Skin of body (tissue), 2 donors: ENCODE results near the gene TUBB4B. TPM values are rescaled to one million over a fixed set of nuclear protein-coding genes. Genes with fewer than 3 reads are reported as not detected.
"Not testable (repeated sequence)": the region's sequence is repeated elsewhere in the genome, so short reads cannot be mapped to it uniquely, and the experiment has no call there.

Source experiments
- DNase-seq: peaks from one replicate; lab custom pipeline; 2025; lab: John Stamatoyannopoulos, UW
- total RNA-seq: library from RNA; depleted of rRNA; stranded (reverse); fragments of >200 nt; gene quantifications from one replicate; pipeline ENCODE4 v1.2.3, GENCODE V29; 2014

TUBB4B gene
- total RNA-seq, 1 donor from 2014 or later: 97.1 TPM

DNA sequence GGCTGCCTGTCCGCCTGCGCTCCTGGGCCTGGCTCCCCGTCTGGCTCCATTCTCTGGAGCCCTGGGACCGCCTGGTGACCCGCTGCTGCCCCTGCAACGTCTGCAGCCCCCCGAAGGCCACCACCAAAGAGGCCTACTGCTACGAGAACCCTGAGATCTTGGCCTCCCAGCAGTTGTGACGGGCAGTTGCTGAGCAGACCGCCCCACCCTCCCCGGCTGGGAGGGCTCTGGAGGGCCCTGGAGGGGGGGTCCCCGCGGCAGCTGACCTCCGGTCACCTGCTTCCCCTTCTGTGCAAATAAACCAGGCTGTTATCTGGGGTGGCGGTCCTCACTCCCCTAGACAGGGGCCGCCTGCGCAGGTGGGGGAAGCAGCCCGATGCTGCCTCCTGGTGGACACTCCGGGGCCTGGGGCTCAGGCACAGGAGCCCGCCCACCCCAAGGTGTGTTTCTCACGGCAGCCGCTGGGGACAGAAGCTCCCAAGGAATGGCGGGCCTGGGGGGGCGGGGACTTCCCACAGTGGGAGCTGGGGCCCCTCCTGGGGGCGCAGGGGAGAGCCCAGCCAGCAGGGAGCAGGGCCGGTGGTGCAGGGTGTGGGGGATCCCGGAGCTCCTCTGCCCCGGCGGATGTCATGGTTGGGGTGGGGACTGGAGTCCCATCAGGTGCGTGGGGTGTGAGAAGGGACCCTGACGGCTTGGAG, 4.7 kb upstream of the TUBB4B start:
- peak; percentile 18 for DNase-seq

GRCh38 chr9:137236936-137237421, 4.1 kb upstream of the TUBB4B start:
- DNase-seq: no peak

DNA sequence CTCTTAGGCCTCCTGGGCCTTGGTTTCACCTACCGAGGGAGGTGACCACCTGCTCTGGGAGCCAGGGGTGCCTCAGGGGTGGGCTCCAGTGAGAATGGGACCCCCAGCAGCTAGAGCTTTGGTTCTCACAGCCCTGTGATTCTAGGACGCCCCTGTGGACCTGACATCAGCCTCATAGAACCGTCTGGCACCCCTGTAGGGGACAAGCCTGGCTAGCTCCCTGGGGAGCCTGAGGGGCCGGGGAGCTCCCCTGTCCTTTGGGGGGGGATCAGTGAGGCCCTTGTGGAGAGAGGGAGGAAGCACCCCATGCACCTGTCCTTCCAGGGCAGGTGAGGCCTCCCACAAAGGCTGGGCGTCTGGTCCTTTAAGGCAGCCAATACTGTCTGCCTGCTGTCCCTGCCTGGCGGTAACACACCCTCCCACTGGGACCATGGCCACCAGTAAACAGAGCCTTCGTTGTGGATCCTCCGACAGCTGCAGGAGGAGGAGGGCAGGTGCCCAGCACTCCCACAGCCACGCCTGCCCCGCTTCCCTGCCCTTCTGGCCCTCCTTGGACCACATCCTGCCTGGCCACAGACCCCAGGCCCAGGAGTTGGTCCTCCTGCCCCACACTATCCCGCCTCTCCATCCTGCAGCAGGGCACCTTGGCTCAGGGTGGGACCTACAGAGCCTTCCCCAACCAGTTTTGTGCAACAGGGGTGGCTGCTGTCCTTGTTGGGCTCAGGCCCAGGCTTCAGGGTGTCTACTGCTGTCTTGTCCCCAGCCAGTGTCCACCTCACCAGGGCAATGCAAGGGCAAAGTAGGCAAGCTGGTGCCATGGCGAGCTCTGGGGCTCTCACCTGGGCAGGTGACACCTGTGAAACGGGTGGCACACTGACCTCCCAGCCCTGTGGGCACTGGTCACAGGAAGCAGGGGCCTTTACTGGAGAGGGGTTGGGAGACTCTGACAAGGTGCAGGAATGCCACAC, 3.0 kb upstream of the TUBB4B start:
- no peak for DNase-seq

- DNase-seq: not testable (repeated sequence)
Measured at GRCh38 chr9:137239541-137240200, 1.4 kb upstream of the TUBB4B start.

DNA sequence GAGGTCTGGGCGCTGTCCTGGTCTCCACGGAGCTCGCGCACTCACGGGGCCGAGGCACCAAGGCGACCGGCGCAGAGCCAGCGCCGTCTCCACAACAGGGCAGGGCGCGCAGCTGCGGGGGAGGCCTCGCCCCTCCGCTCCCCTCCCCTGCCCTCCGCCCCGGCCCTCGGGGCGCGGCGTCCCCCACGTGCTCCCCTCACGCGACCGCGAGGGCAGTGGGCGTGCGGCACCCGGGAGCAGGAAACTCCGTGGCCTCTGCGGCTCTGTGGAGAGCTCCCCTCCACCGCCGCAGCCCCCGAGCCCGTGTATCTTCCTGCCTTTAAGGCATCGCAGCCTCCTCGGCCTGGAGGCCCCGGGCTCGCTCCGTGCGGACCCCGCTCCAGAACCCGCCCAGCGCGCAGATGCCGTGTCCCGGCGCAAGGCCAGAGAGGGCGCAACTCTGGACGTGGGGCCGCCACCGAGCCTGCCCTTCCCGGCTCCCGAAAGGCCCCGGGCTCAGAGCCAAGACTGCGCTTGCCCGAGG, 708 bp upstream of the TUBB4B start:
- DNase-seq: peak; percentile 79

DNA sequence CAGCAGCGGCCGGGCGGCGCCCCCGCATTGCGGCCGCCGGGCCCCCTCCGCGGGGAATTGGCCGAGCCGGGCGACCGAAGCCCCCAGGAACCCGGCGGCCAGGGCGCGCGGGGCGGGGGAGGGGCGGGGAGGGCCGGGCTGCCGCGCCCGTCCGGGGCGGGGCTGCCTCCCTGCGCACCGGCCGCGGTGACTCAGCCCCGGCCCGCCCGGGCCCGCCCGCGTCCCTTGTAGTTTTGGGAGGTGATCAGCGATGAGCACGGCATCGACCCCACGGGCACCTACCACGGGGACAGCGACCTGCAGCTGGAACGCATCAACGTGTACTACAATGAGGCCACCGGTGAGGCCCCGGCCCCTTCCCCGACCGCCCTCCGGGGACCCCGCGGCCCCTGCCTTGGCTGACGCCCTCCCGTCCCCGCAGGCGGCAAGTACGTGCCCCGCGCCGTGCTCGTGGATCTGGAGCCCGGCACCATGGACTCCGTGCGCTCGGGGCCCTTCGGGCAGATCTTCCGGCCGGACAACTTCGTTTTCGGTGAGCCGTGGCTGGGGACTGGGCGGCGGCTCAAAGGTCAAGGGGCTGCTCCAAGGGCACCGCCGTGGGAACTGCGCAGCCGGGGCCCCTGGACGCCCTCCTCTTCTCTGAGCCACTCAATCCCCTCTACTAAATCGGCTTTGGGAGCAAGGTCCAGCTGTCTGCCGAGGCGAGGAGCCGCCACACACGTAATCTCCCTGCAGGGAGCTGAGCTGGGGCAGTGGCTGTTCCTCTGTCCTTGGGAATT, 592 bp downstream of the TUBB4B start:
- DNase-seq: no peak

DNA sequence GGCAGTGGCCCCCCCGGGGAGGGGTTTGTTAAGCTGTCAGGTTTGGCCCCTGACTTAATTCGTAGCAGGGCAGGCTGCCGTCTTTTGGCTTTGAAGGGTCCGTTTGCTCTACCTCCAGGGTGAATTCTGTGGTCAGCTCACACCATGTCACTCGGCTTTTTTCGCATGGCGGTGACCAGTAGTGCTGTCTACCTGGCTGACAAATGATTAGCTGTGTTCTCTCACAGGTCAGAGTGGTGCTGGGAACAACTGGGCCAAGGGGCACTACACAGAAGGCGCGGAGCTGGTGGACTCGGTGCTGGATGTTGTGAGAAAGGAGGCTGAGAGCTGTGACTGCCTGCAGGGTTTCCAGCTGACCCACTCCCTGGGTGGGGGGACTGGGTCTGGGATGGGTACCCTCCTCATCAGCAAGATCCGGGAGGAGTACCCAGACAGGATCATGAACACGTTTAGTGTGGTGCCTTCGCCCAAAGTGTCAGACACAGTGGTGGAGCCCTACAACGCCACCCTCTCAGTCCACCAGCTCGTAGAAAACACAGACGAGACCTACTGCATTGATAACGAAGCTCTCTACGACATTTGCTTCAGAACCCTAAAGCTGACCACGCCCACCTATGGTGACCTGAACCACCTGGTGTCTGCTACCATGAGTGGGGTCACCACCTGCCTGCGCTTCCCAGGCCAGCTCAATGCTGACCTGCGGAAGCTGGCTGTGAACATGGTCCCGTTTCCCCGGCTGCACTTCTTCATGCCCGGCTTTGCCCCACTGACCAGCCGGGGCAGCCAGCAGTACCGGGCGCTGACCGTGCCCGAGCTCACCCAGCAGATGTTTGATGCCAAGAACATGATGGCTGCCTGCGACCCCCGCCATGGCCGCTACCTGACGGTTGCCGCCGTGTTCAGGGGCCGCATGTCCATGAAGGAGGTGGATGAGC, 1.4 kb downstream of the TUBB4B start:
- no peak for DNase-seq

DNA sequence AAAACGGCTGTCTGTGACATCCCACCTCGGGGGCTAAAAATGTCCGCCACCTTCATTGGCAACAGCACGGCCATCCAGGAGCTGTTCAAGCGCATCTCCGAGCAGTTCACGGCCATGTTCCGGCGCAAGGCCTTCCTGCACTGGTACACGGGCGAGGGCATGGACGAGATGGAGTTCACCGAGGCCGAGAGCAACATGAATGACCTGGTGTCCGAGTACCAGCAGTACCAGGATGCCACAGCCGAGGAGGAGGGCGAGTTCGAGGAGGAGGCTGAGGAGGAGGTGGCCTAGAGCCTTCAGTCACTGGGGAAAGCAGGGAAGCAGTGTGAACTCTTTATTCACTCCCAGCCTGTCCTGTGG, 2.2 kb downstream of the TUBB4B start:
- DNase-seq: not testable (repeated sequence)

DNA sequence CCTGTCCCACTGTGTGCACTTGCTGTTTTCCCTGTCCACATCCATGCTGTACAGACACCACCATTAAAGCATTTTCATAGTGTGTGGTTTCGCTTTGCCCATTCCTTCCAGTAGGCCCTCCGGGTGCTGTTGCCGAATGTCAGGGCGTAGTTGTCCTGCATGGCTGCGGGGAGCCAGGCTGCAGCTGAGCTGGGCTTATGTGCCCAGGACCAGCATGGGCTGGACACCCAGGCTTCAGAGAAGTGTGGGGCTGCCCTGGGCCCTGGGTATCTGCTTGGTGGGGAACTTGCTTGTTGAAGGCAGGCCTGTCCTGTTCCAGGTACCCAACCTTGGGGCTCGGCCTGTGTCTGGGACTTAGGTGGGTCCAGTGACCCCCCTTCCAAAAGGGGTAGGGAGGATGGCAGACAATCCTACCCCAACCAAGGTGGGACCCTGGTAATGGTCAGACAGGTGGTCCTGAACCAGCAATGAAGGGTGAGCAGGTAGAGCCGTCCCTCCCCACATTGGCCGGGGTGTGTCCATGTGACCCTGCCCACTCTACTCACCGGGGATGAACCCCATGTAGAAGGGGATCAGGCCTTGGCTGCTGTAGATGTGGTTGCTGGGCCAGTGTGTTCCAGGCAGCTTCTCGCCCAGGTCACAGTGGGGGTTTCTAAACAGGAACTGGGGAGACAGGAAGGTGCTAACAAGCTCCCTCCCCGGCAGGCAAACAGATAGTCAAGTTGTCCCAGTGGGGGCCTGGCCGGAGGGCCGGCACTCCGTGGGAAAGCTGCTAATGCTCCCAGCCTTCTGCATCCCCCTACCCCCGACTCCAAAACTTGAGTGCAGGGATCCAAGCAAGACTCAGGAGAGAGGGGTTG, 2.8 kb downstream of the TUBB4B start:
- no peak for DNase-seq

DNA sequence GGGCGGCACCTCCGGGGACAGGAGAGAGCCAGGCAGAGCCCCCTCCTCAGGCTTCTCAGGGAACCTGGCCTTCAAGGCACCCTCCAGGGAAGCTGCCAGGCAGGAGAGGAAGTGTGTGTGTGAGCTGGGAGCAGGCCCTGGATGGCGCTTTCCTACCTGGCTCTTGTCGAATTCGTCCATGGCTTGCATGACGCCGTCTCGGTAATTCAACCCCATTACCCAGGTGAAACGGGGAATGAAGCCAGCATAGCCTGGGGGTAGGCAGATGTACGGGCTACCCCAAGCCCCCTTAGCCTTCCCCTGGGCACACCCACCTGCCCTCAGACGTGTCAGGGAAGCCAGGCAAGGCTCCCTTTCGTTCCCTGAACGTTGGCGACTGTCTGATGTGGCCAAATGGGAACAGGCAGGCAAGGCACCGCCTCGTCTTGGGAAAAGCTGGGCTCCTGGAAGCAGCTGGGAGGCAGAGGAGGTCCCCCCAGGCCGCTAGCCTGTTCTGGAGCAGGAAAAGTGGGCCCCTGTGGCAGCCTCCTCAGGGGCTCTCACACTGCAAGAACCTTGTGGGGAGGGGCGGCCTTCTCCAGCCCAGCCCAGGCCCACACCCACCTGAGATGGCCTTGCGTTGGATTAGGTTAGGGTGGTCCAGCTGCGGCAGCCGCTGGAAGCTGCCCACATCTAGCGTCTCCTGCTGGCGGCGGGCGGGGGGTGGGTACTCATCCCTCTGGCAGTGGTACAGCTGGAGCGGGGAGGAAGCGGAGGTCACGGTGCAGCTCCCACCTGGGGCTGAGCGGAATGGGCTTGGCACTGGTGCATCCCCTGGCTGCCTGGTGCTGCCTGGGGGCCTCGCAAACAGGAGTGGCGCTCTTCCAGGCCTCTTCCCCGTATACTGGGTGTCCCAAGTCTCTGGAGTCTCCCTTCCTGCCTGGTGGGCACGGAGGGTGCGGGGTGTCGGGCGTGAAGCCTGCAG, 3.7 kb downstream of the TUBB4B start:
- no peak for DNase-seq

- DNase-seq: no peak
Measured at GRCh38 chr9:137245450-137246421, 4.6 kb downstream of the TUBB4B start.

DNA sequence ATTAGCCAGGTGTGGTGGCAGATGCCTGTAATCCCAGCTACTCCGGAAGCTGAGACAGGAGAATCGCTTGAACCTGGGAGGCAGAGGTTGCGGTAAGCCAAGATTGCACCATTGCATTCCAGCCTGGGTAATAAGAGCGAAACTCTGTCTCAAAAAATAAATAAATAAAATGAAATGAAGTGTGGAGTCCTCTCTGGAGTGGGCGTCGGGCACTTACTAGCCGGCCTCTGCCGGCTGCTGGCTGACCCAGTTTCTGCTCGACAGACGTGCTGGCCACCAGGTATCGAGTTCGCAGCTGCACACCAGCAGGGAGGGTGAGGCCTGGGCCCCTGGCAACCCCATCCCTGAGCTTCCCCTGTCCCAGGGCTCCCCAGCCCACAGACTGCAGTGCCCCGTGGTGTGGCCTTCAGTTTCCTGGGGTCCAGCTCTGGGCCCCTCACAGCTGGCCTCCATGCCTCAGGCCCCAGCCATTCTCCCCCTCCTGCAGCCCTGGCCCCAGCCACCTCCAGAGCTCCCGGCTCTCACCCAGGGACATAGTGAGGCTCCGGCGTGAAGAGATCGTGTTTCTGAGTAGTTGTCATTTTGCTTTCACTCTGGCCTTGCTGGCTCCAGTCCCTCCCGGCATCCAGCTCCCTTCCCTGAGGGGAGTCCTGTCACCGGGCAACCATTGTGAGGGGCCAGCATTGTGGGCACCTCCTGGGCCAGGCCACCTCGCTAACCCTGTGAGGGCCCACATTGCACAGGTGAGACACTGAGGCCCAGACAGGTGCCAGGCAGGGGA, 6.2 kb downstream of the TUBB4B start:
- no peak for DNase-seq

GRCh38 chr9:137247916-137248175, 6.8 kb downstream of the TUBB4B start:
- no peak for DNase-seq

DNA sequence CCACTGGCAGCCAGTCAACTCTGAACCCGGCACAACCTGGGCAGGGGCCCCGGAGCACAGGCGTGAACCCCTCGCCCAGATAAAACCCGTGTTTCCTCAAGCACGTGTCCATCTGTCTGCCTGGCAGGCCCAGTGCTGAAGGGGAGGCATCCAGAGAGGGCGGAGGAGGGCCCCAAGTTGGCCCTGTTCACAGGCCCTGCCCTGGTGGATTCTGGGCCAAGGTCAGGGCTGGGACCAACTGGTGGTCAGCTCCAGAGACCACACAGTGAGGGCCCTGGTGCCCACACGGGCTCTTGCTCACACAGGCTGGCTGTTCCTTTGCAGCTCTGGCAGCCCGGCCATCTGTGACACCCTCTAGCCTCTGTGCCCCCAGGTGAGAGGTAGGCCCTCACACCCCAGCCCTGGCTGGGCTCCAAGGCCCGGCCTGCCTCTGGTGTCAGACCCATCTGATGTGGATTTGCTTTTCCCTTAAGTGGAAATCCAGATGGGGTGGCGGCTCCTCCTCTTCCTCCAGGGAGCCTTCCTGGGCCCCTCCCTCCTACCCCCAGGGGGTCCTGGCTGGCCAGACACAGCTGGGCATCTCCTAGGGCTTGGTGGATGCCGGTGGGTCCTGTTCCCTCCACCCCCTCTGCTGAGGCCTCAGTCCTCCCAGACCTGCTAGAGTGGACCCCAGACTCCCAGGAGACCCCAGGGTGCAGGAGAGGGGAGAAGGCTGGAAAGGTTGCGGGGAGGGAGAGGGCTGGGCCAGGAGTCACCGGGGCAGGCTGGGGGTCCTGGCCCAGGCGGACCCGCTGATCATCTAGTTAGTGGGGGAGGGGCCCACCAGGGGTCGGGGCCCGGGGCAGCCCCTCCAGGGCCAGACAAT, 9.5 kb downstream of the TUBB4B start:
- DNase-seq: no peak

DNA sequence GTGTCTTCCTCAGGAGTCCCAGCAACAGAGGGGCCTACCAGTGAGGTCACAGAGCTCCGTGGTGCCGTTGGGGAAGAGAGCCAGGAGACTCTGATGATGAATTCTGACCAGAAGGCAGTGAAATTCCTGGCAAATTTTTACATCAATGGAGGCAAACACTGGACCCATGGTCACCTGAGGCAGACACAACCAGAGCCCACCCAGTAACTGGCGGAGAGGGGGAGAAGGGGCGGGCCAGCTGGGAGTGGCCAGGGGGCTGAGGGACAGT, 10.0 kb downstream of the TUBB4B start, which contains the start of gene STPG3:
Gene STPG3, plus strand, starts transcription at position 93 of the 268 bp plus-strand sequence. Its CDS starts 1 bp downstream, at position 94.
- DNase-seq: no peak
